ENCODE measurements around the gene BPGM.

Gene BPGM

GRCh38 chr7:134646425-134647305 is at the start of gene BPGM:
TSS of gene BPGM (plus strand) at chr7:134646853. CDS start at chr7:134661508, 14,655 bp downstream.
- DNase-seq (ENCODE audit: low spot score): peak; percentile 100

GRCh38 chr7:134599371-134599770 is 47.3 kb upstream of the BPGM start:
- DNase-seq (ENCODE audit: low spot score): no peak

GRCh38 chr7:134601459-134601858 is 45.2 kb upstream of the BPGM start:
- no peak for DNase-seq (ENCODE audit: low spot score)

GRCh38 chr7:134602881-134603451 is 43.7 kb upstream of the BPGM start:
- DNase-seq (ENCODE audit: low spot score): no peak

- peak; percentile 68 for DNase-seq (ENCODE audit: low spot score)
These were observed 40.4 kb upstream of the BPGM start for GRCh38 chr7:134605978-134606923.

- DNase-seq (ENCODE audit: low spot score): no peak
These were observed 35.0 kb upstream of the BPGM start for GRCh38 chr7:134611611-134612151.

- no peak for DNase-seq (ENCODE audit: low spot score)
These were observed 34.5 kb upstream of the BPGM start for GRCh38 chr7:134612197-134612596.

GRCh38 chr7:134613623-134614347 is 32.9 kb upstream of the BPGM start:
- no peak for DNase-seq (ENCODE audit: low spot score)

- DNase-seq (ENCODE audit: low spot score): no peak
These were observed 30.0 kb upstream of the BPGM start for GRCh38 chr7:134616611-134617010.

- DNase-seq (ENCODE audit: low spot score): no peak
These were observed 27.7 kb upstream of the BPGM start for GRCh38 chr7:134618756-134619530.

- DNase-seq (ENCODE audit: low spot score): no peak
These were observed 26.9 kb upstream of the BPGM start for GRCh38 chr7:134619627-134620331.

GRCh38 chr7:134622303-134622995 is 24.2 kb upstream of the BPGM start:
- DNase-seq (ENCODE audit: low spot score): no peak

GRCh38 chr7:134623193-134623592 is 23.5 kb upstream of the BPGM start:
- no peak for DNase-seq (ENCODE audit: low spot score)

GRCh38 chr7:134625550-134625949 is 21.1 kb upstream of the BPGM start:
- no peak for DNase-seq (ENCODE audit: low spot score)

- DNase-seq (ENCODE audit: low spot score): no peak
These were observed 19.4 kb upstream of the BPGM start for GRCh38 chr7:134627109-134627774.

- DNase-seq (ENCODE audit: low spot score): no peak
These were observed 18.9 kb upstream of the BPGM start for GRCh38 chr7:134627775-134628153.

- DNase-seq (ENCODE audit: low spot score): no peak
These were observed 17.2 kb upstream of the BPGM start for GRCh38 chr7:134629445-134629844.

GRCh38 chr7:134630237-134630636 is 16.4 kb upstream of the BPGM start:
- DNase-seq (ENCODE audit: low spot score): no peak

- DNase-seq (ENCODE audit: low spot score): no peak
These were observed 15.8 kb upstream of the BPGM start for GRCh38 chr7:134630893-134631292.
